Mammary epithelial cell (primary cell): ENCODE results near the gene OR10A6.

Experiments
- EZH2 ChIP-seq: IDR thresholded peaks from 2 replicates; pipeline ENCODE4 v1.6.1; 2012; ENCODE audit warnings: low read length, inconsistent platforms, borderline replicate concordance
- TF ChIP-seq, protein P1 (sequence below), 2 donors: IDR thresholded peaks in 1 of 2; conservative IDR thresholded peaks in 1 of 2; 2 replicates each; pipeline ENCODE4 v1.5.1; 2011 to 2012; ENCODE audit warnings: inconsistent platforms in 2 of 2, low read length in 2 of 2, mild to moderate bottlenecking in 2 of 2, control low read depth in 1 of 2, low read depth in 1 of 2; ENCODE audit not compliant: insufficient read depth in 1 of 2; ENCODE audit errors: extremely low read depth in 1 of 2

DNA sequence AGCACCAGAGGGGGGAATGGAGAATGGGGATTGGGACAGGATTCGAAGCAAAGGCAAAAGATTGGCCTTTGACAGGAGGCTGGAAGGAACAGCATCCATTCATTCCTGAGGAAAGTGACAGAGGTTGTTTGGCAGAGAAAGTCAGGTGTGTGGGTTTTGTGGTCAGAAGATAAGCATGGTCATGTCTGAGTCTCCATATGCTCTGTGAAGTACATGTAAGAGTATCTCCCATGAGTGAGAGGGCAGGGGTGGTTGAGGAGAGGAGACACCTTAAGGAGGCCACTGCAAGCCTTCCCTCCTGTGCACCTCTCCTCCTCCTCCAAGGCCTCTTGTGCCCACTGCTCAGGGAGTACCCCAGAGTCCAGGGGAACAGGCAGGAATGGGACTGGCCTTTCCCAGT lies 36.0 kb upstream of the OR10A6 start:
- TF ChIP-seq, protein P1, sequence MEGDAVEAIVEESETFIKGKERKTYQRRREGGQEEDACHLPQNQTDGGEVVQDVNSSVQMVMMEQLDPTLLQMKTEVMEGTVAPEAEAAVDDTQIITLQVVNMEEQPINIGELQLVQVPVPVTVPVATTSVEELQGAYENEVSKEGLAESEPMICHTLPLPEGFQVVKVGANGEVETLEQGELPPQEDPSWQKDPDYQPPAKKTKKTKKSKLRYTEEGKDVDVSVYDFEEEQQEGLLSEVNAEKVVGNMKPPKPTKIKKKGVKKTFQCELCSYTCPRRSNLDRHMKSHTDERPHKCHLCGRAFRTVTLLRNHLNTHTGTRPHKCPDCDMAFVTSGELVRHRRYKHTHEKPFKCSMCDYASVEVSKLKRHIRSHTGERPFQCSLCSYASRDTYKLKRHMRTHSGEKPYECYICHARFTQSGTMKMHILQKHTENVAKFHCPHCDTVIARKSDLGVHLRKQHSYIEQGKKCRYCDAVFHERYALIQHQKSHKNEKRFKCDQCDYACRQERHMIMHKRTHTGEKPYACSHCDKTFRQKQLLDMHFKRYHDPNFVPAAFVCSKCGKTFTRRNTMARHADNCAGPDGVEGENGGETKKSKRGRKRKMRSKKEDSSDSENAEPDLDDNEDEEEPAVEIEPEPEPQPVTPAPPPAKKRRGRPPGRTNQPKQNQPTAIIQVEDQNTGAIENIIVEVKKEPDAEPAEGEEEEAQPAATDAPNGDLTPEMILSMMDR (conservative IDR thresholded peaks at IDR 0.05 in 1 of 2, IDR thresholded peaks at IDR 0.05 in 1 of 2; ENCODE audit: extremely low read depth in 1 of 2, insufficient read depth in 1 of 2, low read depth in 1 of 2, low read length in 2 of 2): no peak
- no peak for TF ChIP-seq EZH2
